DOHH2 (cell line): ENCODE results near the gene EDAR.

Experiments
- H3F3A ChIP-seq: fragments of 200-600 bp; sonication (generic), shearing (Covaris generic); 2 replicates; pipeline ENCODE4 v1.6.0; 2016; ENCODE audit warnings: antibody characterized with exemption, mild to moderate bottlenecking; ENCODE audit not compliant: control insufficient read depth, insufficient read depth
- H3K27ac ChIP-seq: fragments of 200-600 bp; sonication (generic); 2 replicates; pipeline ENCODE4 v1.5.1; 2014; ENCODE audit warnings: low read depth, mild to moderate bottlenecking, low read length, moderate library complexity
- H3K27me3 ChIP-seq: fragments of 200-600 bp; sonication (generic); 2 replicates; pipeline ENCODE4 v1.6.1; 2014; ENCODE audit warnings: mild to moderate bottlenecking, low read length, mixed read lengths; ENCODE audit not compliant: control insufficient read depth
- H3K36me3 ChIP-seq: fragments of 200-600 bp; sonication (generic); 2 replicates; pipeline ENCODE4 v1.6.1; 2014; ENCODE audit warnings: mild to moderate bottlenecking, low read length, moderate library complexity, mixed read lengths; ENCODE audit not compliant: control insufficient read depth
- H3K4me1 ChIP-seq: fragments of 200-600 bp; sonication (generic); 2 replicates; pipeline ENCODE4 v1.6.1; 2014; ENCODE audit warnings: mild to moderate bottlenecking, low read length, mixed read lengths; ENCODE audit not compliant: control insufficient read depth
- H3K4me2 ChIP-seq: fragments of 200-600 bp; sonication (generic); 2 replicates; pipeline ENCODE4 v1.6.0; 2014; ENCODE audit warnings: mild to moderate bottlenecking, low read length, moderate library complexity
- H3K4me3 ChIP-seq: fragments of 200-600 bp; sonication (generic); 2 replicates; pipeline ENCODE4 v1.5.1; 2014; ENCODE audit warnings: mild to moderate bottlenecking, low read length, mixed read lengths
- H3K79me2 ChIP-seq: fragments of 200-600 bp; sonication (generic); 2 replicates; pipeline ENCODE4 v1.6.1; 2014; ENCODE audit warnings: mild to moderate bottlenecking, low read length, mixed read lengths; ENCODE audit not compliant: control insufficient read depth
- H3K9me2 ChIP-seq: fragments of 200-600 bp; sonication (generic); replicated peaks from 2 replicates; pipeline ENCODE4 v1.6.1; 2014; ENCODE audit warnings: mild to moderate bottlenecking, low read length, mixed read lengths; ENCODE audit not compliant: control insufficient read depth
- H3K9me3 ChIP-seq: fragments of 200-600 bp; sonication (generic); 2 replicates; pipeline ENCODE4 v1.6.1; 2014; ENCODE audit warnings: antibody characterized with exemption, low read length, mixed read lengths; ENCODE audit not compliant: control insufficient read depth, insufficient read depth
- H4K20me1 ChIP-seq: fragments of 200-600 bp; sonication (generic); 2 replicates; pipeline ENCODE4 v1.6.0; 2014; ENCODE audit warnings: low read depth, mild to moderate bottlenecking, antibody characterized with exemption, low read length, moderate library complexity; ENCODE audit not compliant: control insufficient read depth, insufficient read depth
- EZH2phosphoT487 ChIP-seq: fragments of 200-600 bp; sonication (generic); IDR thresholded peaks from 2 replicates; pipeline ENCODE4 v1.6.1; 2017; ENCODE audit warnings: borderline replicate concordance, mild to moderate bottlenecking, antibody characterized with exemption, low read length, moderate library complexity, mixed read lengths
- TF ChIP-seq, protein P1 (sequence below): fragments of 200-600 bp; sonication (generic); IDR thresholded peaks from one replicate; pipeline ENCODE4 v1.5.1; 2014; ENCODE audit warnings: antibody characterized with exemption, mild to moderate bottlenecking, low read depth, low read length; ENCODE audit not compliant: poor library complexity, severe bottlenecking

Gene EDAR

DNA sequence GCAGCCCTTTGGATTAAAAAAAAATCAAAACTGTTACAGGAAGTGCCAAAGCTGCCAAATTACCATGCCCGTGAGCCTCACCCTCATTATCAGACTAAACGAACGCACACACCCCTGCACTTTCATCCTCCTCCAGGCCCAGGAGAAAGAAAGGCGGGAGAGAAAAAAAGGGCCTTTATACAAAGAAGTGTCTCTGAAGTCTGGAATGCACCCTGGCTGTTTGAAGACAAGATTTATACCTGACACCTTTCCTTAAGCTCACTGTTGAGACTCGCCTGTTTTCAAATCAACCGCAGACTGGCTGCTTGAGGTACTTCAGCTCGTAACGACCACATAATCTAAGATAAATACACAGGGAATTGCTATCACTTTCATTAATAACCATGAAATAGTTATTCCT is 31.0 kb downstream of the EDAR start:
- Histone ChIP-seq H4K20me1 (no peaks in the 10 kb centered on the region), H3F3A (no peaks in the 10 kb centered on the region), H3K36me3 (no peaks in the 10 kb centered on the region), H3K27me3 (no peaks in the 10 kb centered on the region), H3K9me3 (no peaks in the 10 kb centered on the region), H3K4me3 (no peak overlapping the region), H3K79me2 (no peaks in the 10 kb centered on the region), H3K4me1 (no peaks in the 10 kb centered on the region), H3K4me2 (no peak overlapping the region), H3K27ac (no peak overlapping the region), H3K9me2 (no peaks in the 10 kb centered on the region)
- TF ChIP-seq EZH2phosphoT487: no peak
- TF ChIP-seq, protein P1, sequence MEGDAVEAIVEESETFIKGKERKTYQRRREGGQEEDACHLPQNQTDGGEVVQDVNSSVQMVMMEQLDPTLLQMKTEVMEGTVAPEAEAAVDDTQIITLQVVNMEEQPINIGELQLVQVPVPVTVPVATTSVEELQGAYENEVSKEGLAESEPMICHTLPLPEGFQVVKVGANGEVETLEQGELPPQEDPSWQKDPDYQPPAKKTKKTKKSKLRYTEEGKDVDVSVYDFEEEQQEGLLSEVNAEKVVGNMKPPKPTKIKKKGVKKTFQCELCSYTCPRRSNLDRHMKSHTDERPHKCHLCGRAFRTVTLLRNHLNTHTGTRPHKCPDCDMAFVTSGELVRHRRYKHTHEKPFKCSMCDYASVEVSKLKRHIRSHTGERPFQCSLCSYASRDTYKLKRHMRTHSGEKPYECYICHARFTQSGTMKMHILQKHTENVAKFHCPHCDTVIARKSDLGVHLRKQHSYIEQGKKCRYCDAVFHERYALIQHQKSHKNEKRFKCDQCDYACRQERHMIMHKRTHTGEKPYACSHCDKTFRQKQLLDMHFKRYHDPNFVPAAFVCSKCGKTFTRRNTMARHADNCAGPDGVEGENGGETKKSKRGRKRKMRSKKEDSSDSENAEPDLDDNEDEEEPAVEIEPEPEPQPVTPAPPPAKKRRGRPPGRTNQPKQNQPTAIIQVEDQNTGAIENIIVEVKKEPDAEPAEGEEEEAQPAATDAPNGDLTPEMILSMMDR: no peak

DNA sequence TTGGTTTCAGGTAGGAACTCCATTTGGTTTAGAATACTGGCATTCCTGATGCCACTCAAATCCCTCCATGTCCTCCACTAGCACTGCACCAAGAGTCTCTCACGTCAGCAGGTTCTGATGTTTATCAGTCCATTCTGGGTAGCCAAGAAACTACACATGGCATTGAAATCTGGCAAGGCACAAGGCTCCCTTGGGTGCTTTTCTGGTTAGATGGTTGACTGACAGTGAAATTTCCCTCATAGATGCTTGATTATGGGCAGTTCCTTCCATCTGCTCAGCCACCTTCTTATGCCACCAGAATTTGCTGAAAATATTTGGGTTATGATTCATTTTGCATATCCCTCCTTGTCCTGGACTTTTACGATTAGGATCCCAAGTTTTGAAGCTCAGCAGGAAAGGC is 32.6 kb downstream of the EDAR start:
- TF ChIP-seq, protein P1: no peak
- TF ChIP-seq EZH2phosphoT487: no peak
- Histone ChIP-seq H3K9me2 (no peaks in the 10 kb centered on the region), H4K20me1 (no peaks in the 10 kb centered on the region), H3F3A (no peaks in the 10 kb centered on the region), H3K4me1 (no peaks in the 10 kb centered on the region), H3K27ac (no peak overlapping the region), H3K27me3 (0 out of 2 replicates have a peak, but pooled peaks cover 2% of the 10 kb centered on the region), H3K4me2 (no peak overlapping the region), H3K9me3 (no peaks in the 10 kb centered on the region), H3K36me3 (no peaks in the 10 kb centered on the region), H3K79me2 (no peaks in the 10 kb centered on the region), H3K4me3 (no peak overlapping the region)

DNA sequence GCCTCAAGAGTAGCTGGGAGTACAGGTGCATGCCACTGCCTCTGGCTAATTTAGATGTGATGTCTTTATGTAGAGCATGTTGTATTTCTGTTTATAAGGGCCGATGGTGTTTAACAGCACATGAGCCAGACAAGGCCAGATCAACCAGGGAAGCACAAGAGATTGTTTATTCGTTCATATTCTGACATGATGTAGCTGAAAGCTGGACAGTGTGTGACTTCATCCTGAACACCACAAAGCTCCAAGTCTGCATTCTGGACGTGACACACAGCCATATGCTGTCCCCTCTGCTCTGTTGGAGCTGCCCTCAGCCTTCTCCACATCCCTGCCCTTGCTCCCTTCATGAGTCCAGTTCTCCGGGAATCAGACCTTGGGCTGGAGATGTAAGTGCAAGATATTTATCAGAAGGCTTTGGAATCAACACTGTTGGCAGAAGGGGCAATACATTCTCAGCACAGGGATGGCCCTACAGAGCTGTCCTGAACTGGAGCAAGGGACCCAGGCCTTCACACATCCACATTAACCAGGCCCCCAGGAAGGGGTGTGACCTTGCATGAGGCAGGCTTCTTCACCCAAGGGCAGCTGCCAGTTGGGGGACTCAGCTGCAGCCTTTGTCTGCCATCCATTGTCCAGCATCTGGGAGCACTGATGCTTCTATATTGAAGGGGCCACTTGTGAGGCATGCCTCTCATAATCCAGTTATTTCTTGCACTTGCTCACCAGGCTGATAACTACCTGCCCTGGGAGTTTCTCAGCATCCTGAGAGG is 38.5 kb downstream of the EDAR start:
- TF ChIP-seq, protein P1: no peak
- no peak for TF ChIP-seq EZH2phosphoT487
- no peaks in the 10 kb centered on the region for H3F3A ChIP-seq
- no peaks in the 10 kb centered on the region for H3K9me2 ChIP-seq
- H3K9me3 ChIP-seq: peaks cover 20% of the 10 kb centered on the region
- H4K20me1 ChIP-seq: no peaks in the 10 kb centered on the region
- H3K27ac ChIP-seq: no peak overlapping the region
- no peak overlapping the region for H3K4me3 ChIP-seq
- no peaks in the 10 kb centered on the region for H3K36me3 ChIP-seq
- 0 out of 2 replicates have a peak, but pooled peaks cover 2% of the 10 kb centered on the region for H3K27me3 ChIP-seq
- no peaks in the 10 kb centered on the region for H3K79me2 ChIP-seq
- no peak overlapping the region for H3K4me2 ChIP-seq
- H3K4me1 ChIP-seq: no peaks in the 10 kb centered on the region
